ENCODE measurements around the gene SENP1.

DNA sequence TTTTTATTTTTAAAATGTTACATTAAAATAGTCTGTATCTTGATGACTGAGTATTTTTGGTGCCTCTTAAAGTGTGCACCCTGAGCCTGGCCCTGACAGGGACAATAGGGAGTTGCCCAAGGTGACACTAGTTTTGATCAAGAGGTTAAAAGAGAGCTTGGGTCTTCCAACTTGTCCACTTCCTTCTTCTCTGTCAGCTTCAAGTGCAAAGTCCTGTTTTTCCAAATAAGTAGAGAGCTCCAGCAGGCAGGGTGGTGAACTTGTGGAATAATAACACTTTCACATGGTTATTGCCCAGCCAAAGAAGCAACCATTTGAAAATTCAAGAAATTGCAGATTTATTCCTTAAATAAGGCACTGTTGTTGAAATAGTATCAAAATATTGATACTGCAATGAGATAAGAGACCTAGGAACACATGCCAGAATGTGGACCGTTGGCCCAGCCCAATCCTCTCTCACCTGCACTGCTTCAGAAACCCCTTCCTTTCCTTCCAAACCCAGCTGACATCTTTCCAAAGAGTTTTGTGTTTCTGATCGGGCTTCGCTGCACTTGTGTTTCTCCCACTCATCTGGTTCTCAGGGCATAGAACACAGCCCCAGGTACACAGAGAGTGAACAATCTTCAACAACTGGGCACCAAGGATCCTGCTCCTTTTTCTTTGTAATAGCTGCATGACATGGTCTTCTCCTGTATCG is 87.8 kb downstream of the SENP1 start:
- TF ChIP-seq, protein P1, sequence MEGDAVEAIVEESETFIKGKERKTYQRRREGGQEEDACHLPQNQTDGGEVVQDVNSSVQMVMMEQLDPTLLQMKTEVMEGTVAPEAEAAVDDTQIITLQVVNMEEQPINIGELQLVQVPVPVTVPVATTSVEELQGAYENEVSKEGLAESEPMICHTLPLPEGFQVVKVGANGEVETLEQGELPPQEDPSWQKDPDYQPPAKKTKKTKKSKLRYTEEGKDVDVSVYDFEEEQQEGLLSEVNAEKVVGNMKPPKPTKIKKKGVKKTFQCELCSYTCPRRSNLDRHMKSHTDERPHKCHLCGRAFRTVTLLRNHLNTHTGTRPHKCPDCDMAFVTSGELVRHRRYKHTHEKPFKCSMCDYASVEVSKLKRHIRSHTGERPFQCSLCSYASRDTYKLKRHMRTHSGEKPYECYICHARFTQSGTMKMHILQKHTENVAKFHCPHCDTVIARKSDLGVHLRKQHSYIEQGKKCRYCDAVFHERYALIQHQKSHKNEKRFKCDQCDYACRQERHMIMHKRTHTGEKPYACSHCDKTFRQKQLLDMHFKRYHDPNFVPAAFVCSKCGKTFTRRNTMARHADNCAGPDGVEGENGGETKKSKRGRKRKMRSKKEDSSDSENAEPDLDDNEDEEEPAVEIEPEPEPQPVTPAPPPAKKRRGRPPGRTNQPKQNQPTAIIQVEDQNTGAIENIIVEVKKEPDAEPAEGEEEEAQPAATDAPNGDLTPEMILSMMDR (conservative IDR thresholded peaks at IDR 0.05; ENCODE audit: low read depth, low read length): no peak
- TF ChIP-seq EZH2 (IDR thresholded peaks at IDR 0.05; ENCODE audit: borderline replicate concordance, low read depth, low read length, poor library complexity, severe bottlenecking): no peak
